Hepatocyte (in vitro differentiated cells): ENCODE data around the gene OR52H1. TPM values are rescaled to one million over a fixed set of nuclear protein-coding genes. Genes with fewer than 3 reads are reported as not detected.

Experiments used
- DNase-seq: peaks from one replicate; pipeline ENCODE4 v3.0.0-alpha.2; 2016; ENCODE audit warnings: low spot score
- H2AFZ ChIP-seq: fragments of 200-600 bp; sonication (generic); 2 replicates; pipeline ENCODE4 v1.6.0; 2016; ENCODE audit warnings: antibody characterized with exemption, mild to moderate bottlenecking
- H3K27ac ChIP-seq: fragments of 200-600 bp; sonication (generic); 2 replicates; pipeline ENCODE4 v1.5.1; 2016; ENCODE audit warnings: mild to moderate bottlenecking
- H3K27me3 ChIP-seq: fragments of 200-600 bp; sonication (generic); 2 replicates; pipeline ENCODE4 v1.6.1; 2016
- H3K36me3 ChIP-seq: fragments of 200-600 bp; sonication (generic); replicated peaks from 2 replicates; pipeline ENCODE4 v1.5.1; 2016; ENCODE audit warnings: low read depth; ENCODE audit not compliant: insufficient read depth
- H3K4me1 ChIP-seq: fragments of 200-600 bp; sonication (generic); 2 replicates; pipeline ENCODE4 v1.5.1; 2016; ENCODE audit warnings: mild to moderate bottlenecking, moderate library complexity; ENCODE audit not compliant: insufficient read depth
- H3K4me2 ChIP-seq: fragments of 200-600 bp; sonication (generic); 2 replicates; pipeline ENCODE4 v1.6.0; 2016
- H3K4me3 ChIP-seq: fragments of 200-600 bp; sonication (generic); 2 replicates; pipeline ENCODE4 v1.5.1; 2016; ENCODE audit warnings: mild to moderate bottlenecking
- H3K79me2 ChIP-seq: fragments of 200-600 bp; sonication (generic); 2 replicates; pipeline ENCODE4 v1.6.0; 2017; ENCODE audit warnings: mild to moderate bottlenecking
- H3K9me2 ChIP-seq: fragments of 200-600 bp; sonication (generic); replicated peaks from 2 replicates; pipeline ENCODE4 v1.6.0; 2017; ENCODE audit warnings: mild to moderate bottlenecking; ENCODE audit not compliant: insufficient read depth
- H3K9me3 ChIP-seq: fragments of 200-600 bp; sonication (generic); 2 replicates; pipeline ENCODE4 v1.5.1; 2016; ENCODE audit warnings: low read depth, mild to moderate bottlenecking
- H4K20me1 ChIP-seq: fragments of 200-600 bp; sonication (generic); 2 replicates; pipeline ENCODE4 v1.6.0; 2016; ENCODE audit warnings: mild to moderate bottlenecking; ENCODE audit not compliant: insufficient read depth, poor library complexity, severe bottlenecking
- CTCF ChIP-seq: fragments of 200-600 bp; sonication (generic); IDR thresholded peaks from 2 replicates; pipeline ENCODE4 v1.5.1; 2016; ENCODE audit warnings: antibody characterized with exemption, mild to moderate bottlenecking; ENCODE audit not compliant: poor library complexity
- EZH2 ChIP-seq: fragments of 200-600 bp; sonication (generic); IDR thresholded peaks from 2 replicates; pipeline ENCODE4 v1.6.1; 2016; ENCODE audit warnings: antibody characterized with exemption, mild to moderate bottlenecking, borderline replicate concordance
- EZH2phosphoT487 ChIP-seq: fragments of 200-600 bp; sonication (generic); IDR thresholded peaks from one replicate; pipeline ENCODE4 v1.6.1; 2018; ENCODE audit warnings: antibody characterized with exemption, mild to moderate bottlenecking, low read depth, moderate library complexity; ENCODE audit not compliant: unreplicated experiment, severe bottlenecking
- WGBS: methylation state at CpG from one replicate; pipeline ENCODE4 v1.1.6; 2016; ENCODE audit warnings: low lambda C conversion rate; ENCODE audit errors: missing lambda C conversion rate; 5-methylcytosine and 5-hydroxymethylcytosine counted together
- polyA plus RNA-seq: library from polyadenylated mRNA; unstranded; fragments of >200 nt; fragmentation: Nextera tagmentation; extraction: Ambion mirVana; gene quantifications from 2 replicates; pipeline ENCODE4 v1.2.1, GENCODE V29; 2016
- total RNA-seq: library from RNA; depleted of rRNA; stranded (reverse); fragments of >200 nt; gene quantifications from 2 replicates; pipeline ENCODE4 v1.2.3, GENCODE V29; 2014

Gene OR52H1
- total and polyA plus RNA-seq, 2 experiments from 2014 or later = not detected

GRCh38 chr11:5541427-5541826 lies 6.9 kb downstream of the OR52H1 start:
- Histone ChIP-seq H2AFZ (no peak overlapping the region), H3K36me3 (no peaks in the 10 kb centered on the region), H3K27me3 (no peaks in the 10 kb centered on the region), H4K20me1 (no peaks in the 10 kb centered on the region), H3K27ac (no peak overlapping the region), H3K9me3 (no peaks in the 10 kb centered on the region), H3K9me2 (no peaks in the 10 kb centered on the region), H3K79me2 (no peaks in the 10 kb centered on the region), H3K4me1 (no peaks in the 10 kb centered on the region), H3K4me2 (no peak overlapping the region), H3K4me3 (no peak overlapping the region)
- TF ChIP-seq EZH2 = no peak
- TF ChIP-seq EZH2phosphoT487 = no peak
- TF ChIP-seq CTCF = no peak
- 27% methylated on average over 1 of the region's 1 CpG for WGBS
- no peak for DNase-seq

- Histone ChIP-seq H3K4me1 (no peaks in the 10 kb centered on the region), H3K36me3 (no peaks in the 10 kb centered on the region), H2AFZ (no peak overlapping the region), H3K4me2 (no peak overlapping the region), H3K4me3 (no peak overlapping the region), H3K27ac (no peak overlapping the region), H3K9me2 (no peaks in the 10 kb centered on the region), H4K20me1 (no peaks in the 10 kb centered on the region), H3K9me3 (no peaks in the 10 kb centered on the region), H3K79me2 (no peaks in the 10 kb centered on the region), H3K27me3 (no peaks in the 10 kb centered on the region)
- DNase-seq = no peak
- TF ChIP-seq EZH2 (no peak), CTCF (no peak), EZH2phosphoT487 (no peak)
Observed at GRCh38 chr11:5536482-5536881, 11.9 kb downstream of the OR52H1 start.

GRCh38 chr11:5534046-5534445 lies 14.3 kb downstream of the OR52H1 start:
- H3K4me2 ChIP-seq = no peak overlapping the region
- no peak overlapping the region for H2AFZ ChIP-seq
- no peaks in the 10 kb centered on the region for H3K9me2 ChIP-seq
- H3K27ac ChIP-seq = no peak overlapping the region
- no peaks in the 10 kb centered on the region for H3K4me1 ChIP-seq
- H3K4me3 ChIP-seq = no peak overlapping the region
- H3K27me3 ChIP-seq = no peaks in the 10 kb centered on the region
- H3K36me3 ChIP-seq = no peaks in the 10 kb centered on the region
- whole genome bisulfite sequencing = 83% methylated on average over 1 of the region's 1 CpG
- H4K20me1 ChIP-seq = no peaks in the 10 kb centered on the region
- H3K79me2 ChIP-seq = no peaks in the 10 kb centered on the region
- TF ChIP-seq EZH2phosphoT487 (no peak), CTCF (no peak), EZH2 (no peak)
- H3K9me3 ChIP-seq = no peaks in the 10 kb centered on the region
- no peak for DNase-seq
